Urothelium cell line (cell line): Measurements from ENCODE around the gene TBCE.
"Not testable (repeated sequence)": the region's sequence is repeated elsewhere in the genome, so short reads cannot be mapped to it uniquely, and the experiment has no call there.

ENCODE experiments used
- DNase-seq: peaks from one replicate; pipeline ENCODE4 v3.0.0; 2011; ENCODE audit warnings: low spot score, mixed read lengths
- FAIRE-seq: peaks from 2 replicates; lab custom pipeline; 2011; peaks lifted over from hg19 to GRCh38; lab: Jason Lieb, UNC

TBCE gene

DNA sequence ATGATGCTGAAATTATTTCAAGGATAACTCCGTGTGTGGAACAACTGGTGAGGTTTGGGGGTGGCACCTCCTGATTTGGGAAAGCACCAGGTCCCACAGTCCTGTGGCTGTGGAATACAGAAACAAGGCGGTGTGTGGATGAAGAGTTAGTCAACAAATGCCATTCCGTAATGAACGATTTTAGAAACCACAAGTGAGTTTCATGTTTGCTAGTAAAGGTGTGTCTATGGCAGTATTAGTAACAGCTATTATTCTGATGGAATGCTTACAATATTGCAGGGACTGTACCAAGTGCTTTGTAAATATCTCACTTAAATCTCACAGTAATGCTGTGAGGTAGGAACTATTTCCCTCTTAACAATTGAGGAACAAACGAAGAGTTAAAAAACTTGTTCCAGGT lies 83.2 kb downstream of the TBCE start:
- no peak for FAIRE-seq

GRCh38 chr1:235450886-235451483 lies 83.8 kb downstream of the TBCE start:
- DNase-seq (no peak), FAIRE-seq (no peak)

More for the DNA sequence above, 83.2 kb downstream of the TBCE start:
- DNase-seq, result no peak

DNA sequence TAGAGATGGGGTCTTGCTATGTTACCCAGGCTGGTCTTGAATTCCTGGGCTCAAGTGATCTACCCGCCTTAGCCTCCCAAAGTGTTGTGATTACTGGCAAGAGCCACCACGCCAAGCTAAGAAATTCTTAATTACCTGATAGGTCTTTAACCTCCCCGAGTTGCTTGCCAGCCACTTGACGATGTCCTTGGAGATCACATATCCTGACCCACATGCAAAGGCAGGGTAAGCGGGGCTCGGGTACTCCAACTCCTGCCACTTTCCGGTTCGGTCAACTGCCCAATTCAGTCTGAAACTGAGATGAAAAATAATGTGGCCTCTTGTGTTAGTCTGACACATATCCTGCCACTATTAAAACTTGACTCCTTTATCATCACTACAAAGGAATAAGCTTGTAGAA lies 86.8 kb downstream of the TBCE start:
- DNase-seq (no peak), FAIRE-seq (no peak)

DNA sequence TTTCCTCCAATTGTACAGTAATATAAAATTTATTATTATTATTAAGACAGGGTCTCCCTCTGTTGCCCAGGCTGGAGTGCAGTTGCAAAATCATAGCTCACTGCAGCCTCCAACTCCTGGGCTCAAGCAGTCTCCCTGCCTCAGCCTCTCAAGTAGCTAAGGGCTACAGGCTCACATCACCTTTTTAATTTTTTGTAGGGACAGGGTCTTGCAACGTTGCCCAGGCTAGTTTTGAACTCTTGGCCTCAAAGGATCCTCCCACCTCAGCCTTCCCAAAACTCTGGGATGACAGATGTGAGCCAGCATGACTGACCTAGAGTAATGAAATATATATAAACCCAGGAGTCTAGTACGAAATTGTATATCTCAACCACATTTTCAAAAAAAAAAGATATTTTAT lies 87.9 kb downstream of the TBCE start:
- FAIRE-seq (no peak), DNase-seq (no peak)

DNA sequence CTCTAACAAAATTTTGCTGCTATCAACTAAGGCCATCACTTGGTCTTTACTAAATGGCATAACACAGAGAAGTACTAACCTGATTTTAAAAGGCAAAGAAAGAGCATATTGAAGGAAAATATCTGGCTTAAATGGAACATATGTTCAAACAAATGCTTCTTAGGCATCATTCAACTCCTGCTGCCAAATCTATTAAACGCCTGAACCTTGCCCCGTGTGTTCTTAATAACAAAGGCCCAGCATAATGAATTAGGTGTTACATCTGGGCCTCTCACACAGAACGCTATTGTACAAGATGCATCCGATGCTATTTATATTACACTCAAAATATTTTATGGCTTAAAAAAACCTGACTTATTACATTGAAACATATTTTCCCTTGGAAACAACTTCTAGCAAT lies 88.6 kb downstream of the TBCE start:
- no peak for DNase-seq
- no peak for FAIRE-seq

- not testable (repeated sequence) for DNase-seq, FAIRE-seq
Measured at GRCh38 chr1:235457856-235458255, 90.6 kb downstream of the TBCE start.

DNA sequence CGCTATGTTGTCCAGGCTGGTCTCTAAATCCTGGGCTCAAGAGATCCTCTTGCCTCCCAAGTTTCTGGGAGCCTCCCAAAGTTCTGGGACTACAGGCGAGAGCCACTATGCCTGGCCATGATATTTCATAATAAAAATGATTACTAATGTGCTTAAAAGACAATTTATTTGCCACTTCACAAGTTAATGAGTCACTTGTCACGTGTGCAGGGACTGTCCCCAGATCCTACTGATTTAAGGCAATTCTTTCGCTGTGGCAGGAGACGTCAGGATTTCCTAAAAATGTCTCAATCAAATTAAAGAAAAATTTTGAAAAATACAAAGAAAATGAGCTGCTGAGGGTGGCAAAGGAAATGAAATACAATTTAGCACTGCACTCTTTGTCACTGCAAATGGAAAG lies 93.5 kb downstream of the TBCE start:
- DNase-seq (no peak), FAIRE-seq (no peak)

GRCh38 chr1:235461954-235462353 lies 94.7 kb downstream of the TBCE start:
- FAIRE-seq, result no peak
- no peak for DNase-seq

GRCh38 chr1:235462832-235463231 lies 95.6 kb downstream of the TBCE start:
- not testable (repeated sequence) for FAIRE-seq

GRCh38 chr1:235465066-235465465 lies 97.8 kb downstream of the TBCE start:
- FAIRE-seq, result no peak
- no peak for DNase-seq

More at GRCh38 chr1:235462832-235463231, 95.6 kb downstream of the TBCE start:
- DNase-seq, result not testable (repeated sequence)

DNA sequence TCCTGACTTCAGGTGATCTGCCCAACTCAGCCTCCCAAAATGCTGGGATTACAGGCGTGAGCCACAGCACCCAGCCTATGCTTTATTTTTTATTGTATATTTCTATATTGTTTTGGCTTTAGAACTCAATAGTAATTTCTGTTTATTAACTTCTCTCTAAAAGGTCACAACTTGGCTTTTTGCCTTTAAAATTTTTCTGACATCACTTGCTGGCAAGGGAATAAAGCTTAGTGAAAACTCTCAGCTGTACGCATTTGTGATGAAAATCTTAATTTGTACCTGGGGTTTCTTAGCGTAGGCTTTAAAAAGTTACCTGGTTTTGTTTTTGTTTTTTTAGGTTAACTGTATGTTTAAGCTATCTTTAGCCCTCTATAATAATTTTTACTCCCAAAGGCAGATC lies 100.8 kb downstream of the TBCE start:
- DNase-seq, result no peak

DNA sequence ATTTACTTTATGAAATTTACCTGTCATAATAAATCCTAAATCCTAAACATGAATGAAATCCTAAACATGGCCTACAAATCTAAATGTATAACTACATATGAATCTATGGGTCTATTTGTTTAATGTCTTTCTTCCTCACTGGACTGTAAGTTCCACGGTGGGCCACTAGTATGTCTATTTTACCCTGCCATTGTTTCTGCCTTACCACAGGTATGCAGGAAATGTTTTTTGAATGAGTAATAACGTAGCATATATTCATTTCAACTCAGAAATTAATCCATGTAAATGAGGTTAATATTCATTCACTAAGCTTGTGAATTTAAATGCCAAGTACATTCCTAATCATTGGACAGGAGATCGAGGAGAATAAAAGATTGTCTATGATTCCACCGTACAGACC lies 101.7 kb downstream of the TBCE start:
- FAIRE-seq, result no peak
- peak; percentile 69 for DNase-seq

More for the DNA sequence above, 100.8 kb downstream of the TBCE start:
- FAIRE-seq, result no peak

GRCh38 chr1:235469897-235470296 lies 102.7 kb downstream of the TBCE start:
- not testable (repeated sequence) for DNase-seq, FAIRE-seq

GRCh38 chr1:235470741-235471439 lies 103.7 kb downstream of the TBCE start:
- no peak for DNase-seq
- FAIRE-seq, result no peak

GRCh38 chr1:235473806-235474205 lies 106.6 kb downstream of the TBCE start:
- FAIRE-seq, result no peak
- no peak for DNase-seq

- FAIRE-seq (no peak), DNase-seq (no peak)
Measured at GRCh38 chr1:235483090-235483489, 115.9 kb downstream of the TBCE start.

GRCh38 chr1:235485558-235485957 lies 118.3 kb downstream of the TBCE start:
- FAIRE-seq, result no peak
- no peak for DNase-seq

- DNase-seq (no peak), FAIRE-seq (no peak)
Measured at GRCh38 chr1:235486321-235486720, 119.1 kb downstream of the TBCE start.

- DNase-seq, result no peak
- FAIRE-seq, result no peak
Measured at GRCh38 chr1:235491644-235492043, 124.4 kb downstream of the TBCE start.

DNA sequence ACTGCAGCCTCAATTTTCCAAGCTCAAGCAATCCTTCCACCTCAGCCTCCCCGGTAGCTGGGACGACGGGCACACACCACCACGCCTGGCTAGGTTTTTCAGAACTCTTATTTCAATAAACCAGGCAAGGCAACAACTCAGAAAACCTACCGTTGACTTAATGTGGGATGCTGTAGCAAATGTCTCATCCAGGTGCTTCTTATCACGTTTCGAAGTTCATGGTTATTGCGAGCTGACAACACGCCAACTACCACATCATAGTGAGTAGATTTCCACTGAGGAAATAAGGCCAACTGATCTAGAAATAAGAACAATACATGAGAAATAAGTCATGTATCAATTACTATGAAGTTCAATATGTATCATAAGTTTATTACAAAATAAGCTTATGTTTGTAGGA lies 127.3 kb downstream of the TBCE start:
- FAIRE-seq (no peak), DNase-seq (no peak)

DNA sequence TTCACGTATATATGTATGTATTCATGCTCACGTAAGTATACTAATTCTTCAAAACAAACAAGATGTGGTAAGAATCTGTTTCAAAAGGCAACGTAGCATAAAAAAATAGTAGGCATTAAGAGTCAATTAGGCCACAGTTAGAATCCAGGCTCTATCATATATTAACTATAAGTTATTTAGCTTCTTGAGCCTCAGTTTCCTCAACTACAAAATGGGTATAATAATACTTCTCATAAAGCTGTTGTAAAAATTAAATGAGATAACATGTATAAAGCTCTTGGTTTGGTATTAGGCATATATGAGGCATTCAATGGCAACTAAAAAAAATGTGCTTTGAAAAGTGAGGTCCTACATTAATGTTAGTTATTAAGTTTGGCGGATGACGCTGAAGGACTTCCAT lies 127.8 kb downstream of the TBCE start:
- DNase-seq (no peak), FAIRE-seq (no peak)

DNA sequence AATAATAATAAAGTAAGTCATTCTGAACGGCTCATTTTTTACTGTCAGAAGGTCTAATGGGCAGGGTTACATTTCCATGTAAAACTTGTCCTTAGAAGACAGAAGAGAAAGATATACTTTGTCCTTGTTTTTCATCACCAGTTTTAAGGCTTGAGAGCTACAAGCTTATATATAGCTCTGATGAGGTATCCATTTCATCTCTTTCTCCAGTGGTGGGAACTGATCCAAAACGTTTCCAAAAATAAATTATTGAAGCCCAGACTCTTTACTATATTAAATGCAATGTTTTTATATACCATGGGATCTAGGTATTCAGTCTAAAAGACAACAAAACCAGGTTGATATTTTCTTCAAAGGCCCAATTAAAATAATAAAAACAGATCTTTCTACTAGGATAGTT lies 128.3 kb downstream of the TBCE start:
- DNase-seq, result no peak
- no peak for FAIRE-seq
